Cardiac septum (tissue), 1 donor: ENCODE data around the gene ZNF408. TPM values are rescaled to one million over a fixed set of nuclear protein-coding genes. Genes with fewer than 3 reads are reported as not detected.
"Not testable (repeated sequence)": the region's sequence is repeated elsewhere in the genome, so short reads cannot be mapped to it uniquely, and the experiment has no call there.

Experiments
- DNase-seq: peaks from one replicate; pipeline ENCODE4 v3.0.0-alpha.2; 2020; ENCODE audit warnings: low spot score
- intact Hi-C: fragments of 100-400 bp; cut with DNase I; formaldehyde crosslinking; loops from one replicate; pipeline ENCODE4 v1.14.0; 2022
- total RNA-seq: library from RNA; stranded (reverse); fragmentation: NEBNext Ultra II Directional; extraction: Animal tissue kit (Norgen Biotek cat#: 25700); gene quantifications from one replicate; pipeline ENCODE4 v1.2.1, GENCODE V29; 2021
- donor health status: DM: no; HTN: no; CAD: no.

Gene ZNF408
- total RNA-seq, 1 donor from 2014 or later = 6.7 TPM

- intact Hi-C loops = no loop called here
- DNase-seq = no peak
Measured at GRCh38 chr11:46693597-46694012, 7.2 kb upstream of the ZNF408 start.

GRCh38 chr11:46694072-46694471 lies 6.8 kb upstream of the ZNF408 start:
- no peak for DNase-seq
- intact Hi-C loops = no loop called here

- intact Hi-C loops = no loop called here
- DNase-seq = no peak
Measured at GRCh38 chr11:46694607-46695006, 6.2 kb upstream of the ZNF408 start.

GRCh38 chr11:46695345-46696211 lies 5.3 kb upstream of the ZNF408 start:
- intact Hi-C loops = no loop called here

GRCh38 chr11:46696212-46696558 lies 4.6 kb upstream of the ZNF408 start:
- peak; percentile 83 for DNase-seq
- intact Hi-C loops = no loop called here

More at GRCh38 chr11:46695345-46696211, 5.3 kb upstream of the ZNF408 start:
- DNase-seq = no peak

GRCh38 chr11:46697303-46697702 lies 3.5 kb upstream of the ZNF408 start:
- no peak for DNase-seq
- intact Hi-C loops = no loop called here

- DNase-seq = no peak
- intact Hi-C loops = no loop called here
Measured at GRCh38 chr11:46697723-46698122, 3.1 kb upstream of the ZNF408 start.

- intact Hi-C loops = no loop called here
- no peak for DNase-seq
Measured at GRCh38 chr11:46698597-46698996, 2.2 kb upstream of the ZNF408 start.

- intact Hi-C loops = loop anchor here (2.0 to 5.0 kb wide), 2 partner anchors 54 to 84 kb away; partner anchors contain the start of genes ATG13 and HARBI1
- no peak for DNase-seq
Measured at GRCh38 chr11:46701078-46701654, 335 bp downstream of the ZNF408 start.

GRCh38 chr11:46705070-46705688 lies 4.3 kb downstream of the ZNF408 start:
- no peak for DNase-seq
- intact Hi-C loops = no loop called here

GRCh38 chr11:46706886-46707285 lies 6.1 kb downstream of the ZNF408 start:
- intact Hi-C loops = no loop called here

GRCh38 chr11:46709351-46709750 lies 8.5 kb downstream of the ZNF408 start:
- DNase-seq, intact Hi-C loops: not testable (repeated sequence)

More at GRCh38 chr11:46706886-46707285, 6.1 kb downstream of the ZNF408 start:
- DNase-seq = no peak

GRCh38 chr11:46710821-46711269 lies 10.0 kb downstream of the ZNF408 start:
- intact Hi-C loops = no loop called here

GRCh38 chr11:46711303-46711702 lies 10.5 kb downstream of the ZNF408 start:
- no peak for DNase-seq
- intact Hi-C loops = no loop called here

More at GRCh38 chr11:46710821-46711269, 10.0 kb downstream of the ZNF408 start:
- DNase-seq = peak; percentile 82

GRCh38 chr11:46712874-46713576 lies 12.2 kb downstream of the ZNF408 start:
- no peak for DNase-seq
- intact Hi-C loops = no loop called here

GRCh38 chr11:46717825-46718154 lies 17.0 kb downstream of the ZNF408 start:
- intact Hi-C loops = not testable (repeated sequence)

GRCh38 chr11:46718155-46719019 lies 17.6 kb downstream of the ZNF408 start:
- intact Hi-C loops = no loop called here
- DNase-seq = no peak

More at GRCh38 chr11:46717825-46718154, 17.0 kb downstream of the ZNF408 start:
- not testable (repeated sequence) for DNase-seq

- DNase-seq = no peak
- intact Hi-C loops = no loop called here
Measured at GRCh38 chr11:46719048-46719542, 18.3 kb downstream of the ZNF408 start, which contains the start of gene F2. Gene F2, plus strand, starts transcription at chr11:46719213. Its CDS starts 23 bp downstream, at chr11:46719236.
